A549 (cell line): ENCODE data around the gene SUGP1. TPM values are rescaled to one million over a fixed set of nuclear protein-coding genes. Genes with fewer than 3 reads are reported as not detected.
A peak's percentile ranks its signal among the peaks of the same experiment; 100 is the strongest.

Experiments
- ATAC-seq, 2 experiments: fragments of 200-7000 bp in 1 of 2; fragments of >200 bp in 1 of 2; cut with Nextera tagmentation in 1 of 2; cut with Tn5 transposase in 1 of 2; 3 replicates each; pipeline versions ENCODE4 v1.8.0 to v1.9.1; 2018 to 2020; ENCODE audit warnings: mild to moderate bottlenecking in 1 of 2, moderate library complexity in 1 of 2
- CTCF ChIA-PET: fragments of 300-600 bp; sonication (Branson Sonifier 250); formaldehyde crosslinking; extraction: SDS; loops from one replicate; lab custom pipeline; 2021; ENCODE audit warnings: antibody characterized with exemption, inconsistent platforms; lab: Yijun Ruan, JAX
- POLR2A ChIA-PET: fragments of 350-600 bp; formaldehyde crosslinking; extraction: SDS; loops from one replicate; lab custom pipeline; 2021; ENCODE audit warnings: antibody characterized with exemption, inconsistent platforms; lab: Yijun Ruan, JAX
- DNase-seq, 2 experiments: peaks; one replicate each; pipeline versions ENCODE4 v3.0.0 to v3.0.0-alpha.2; 2011 to 2016; ENCODE audit warnings: low read depth in 1 of 2, low spot score in 1 of 2
- FAIRE-seq: peaks from 2 replicates; lab custom pipeline; 2011; peaks lifted over from hg19 to GRCh38; lab: Jason Lieb, UNC
- H3K27ac ChIP-seq, 2 experiments: fragments of >200 bp; sonication (Bioruptor Twin); formaldehyde crosslinking; 3 replicates each; pipeline ENCODE4 v1.5.1; 2016 to 2017
- H3K4me1 ChIP-seq: fragments of >200 bp; sonication (Bioruptor Twin); formaldehyde crosslinking; 3 replicates; pipeline ENCODE4 v1.6.1; 2016
- H3K4me2 ChIP-seq: fragments of >200 bp; sonication (Bioruptor Twin); formaldehyde crosslinking; 3 replicates; pipeline ENCODE4 v1.6.1; 2016
- H3K4me3 ChIP-seq: fragments of >200 bp; sonication (Bioruptor Twin); formaldehyde crosslinking; 3 replicates; pipeline ENCODE4 v1.5.1; 2016
- H3K9me3 ChIP-seq: fragments of >200 bp; sonication (Bioruptor Twin); formaldehyde crosslinking; 3 replicates; pipeline ENCODE4 v1.6.1; 2016
- BHLHE40 ChIP-seq: IDR thresholded peaks from 2 replicates; pipeline ENCODE4 v1.6.1; 2012; ENCODE audit warnings: low read depth, low read length, inconsistent platforms
- CBX2 ChIP-seq: fragments of 200-600 bp; sonication (generic); IDR thresholded peaks from 2 replicates; pipeline ENCODE4 v1.6.1; 2016; ENCODE audit warnings: low read depth, mild to moderate bottlenecking, borderline replicate concordance
- CEBPB ChIP-seq, 2 experiments: fragments of >200 bp in 1 of 2; sonication (Bioruptor Twin) in 1 of 2; formaldehyde crosslinking in 1 of 2; IDR thresholded peaks; 2 replicates each; pipeline ENCODE4 v1.6.1; 2012 to 2016
- CHD4 ChIP-seq: fragments of 200-600 bp; sonication (generic); IDR thresholded peaks from 2 replicates; pipeline ENCODE4 v1.6.1; 2016; ENCODE audit warnings: antibody characterized with exemption, mild to moderate bottlenecking, borderline replicate concordance
- CTCF ChIP-seq: fragments of >200 bp; sonication (Bioruptor Twin); formaldehyde crosslinking; IDR thresholded peaks from 3 replicates; pipeline ENCODE4 v1.5.1; 2016
- EHF ChIP-seq: fragments of 250-450 bp; sonication (Bioruptor Pico); IDR thresholded peaks from 2 replicates; pipeline ENCODE4 v1.5.0; 2020; ENCODE audit warnings: mild to moderate bottlenecking
- EHMT2 ChIP-seq: fragments of 200-600 bp; sonication (generic); IDR thresholded peaks from 2 replicates; pipeline ENCODE4 v1.6.1; 2016; ENCODE audit warnings: antibody characterized with exemption, low read depth, mild to moderate bottlenecking, moderate library complexity
- EP300 ChIP-seq, 2 experiments: fragments of >200 bp; sonication (Bioruptor Twin); formaldehyde crosslinking; IDR thresholded peaks; 2 replicates in 1 of 2; 3 replicates in 1 of 2; pipeline ENCODE4 v1.6.1; 2016 to 2017
- ESRRA ChIP-seq: fragments of 150-350 bp; IDR thresholded peaks from 2 replicates; pipeline ENCODE4 v1.6.1; 2014; ENCODE audit warnings: mild to moderate bottlenecking, low read length, borderline replicate concordance
- FOXS1 ChIP-seq: fragments of 250-450 bp; sonication (Bioruptor Pico); IDR thresholded peaks from 2 replicates; pipeline ENCODE4 v1.5.0; 2020; ENCODE audit warnings: mild to moderate bottlenecking, moderate library complexity
- GATA3 ChIP-seq: IDR thresholded peaks from 2 replicates; pipeline ENCODE4 v1.6.1; 2012; ENCODE audit warnings: borderline replicate concordance
- HDAC2 ChIP-seq: fragments of 200-600 bp; sonication (generic); IDR thresholded peaks from 2 replicates; pipeline ENCODE4 v1.6.1; 2016
- HES2 ChIP-seq: fragments of >200 bp; sonication (Bioruptor Twin); formaldehyde crosslinking; IDR thresholded peaks from 2 replicates; pipeline ENCODE4 v1.6.1; 2016
- HOXB5 ChIP-seq: fragments of 250-450 bp; sonication (Bioruptor Pico); IDR thresholded peaks from 2 replicates; pipeline ENCODE4 v1.5.0; 2020; ENCODE audit warnings: mild to moderate bottlenecking, moderate library complexity
- JUN ChIP-seq, 2 experiments: fragments of >200 bp; sonication (Bioruptor Twin); formaldehyde crosslinking; IDR thresholded peaks; 2 replicates in 1 of 2; 3 replicates in 1 of 2; pipeline ENCODE4 v1.6.1; 2016 to 2017
- KDM5A ChIP-seq: fragments of 200-600 bp; sonication (generic); IDR thresholded peaks from 2 replicates; pipeline ENCODE4 v1.6.1; 2016; ENCODE audit warnings: antibody characterized with exemption, mild to moderate bottlenecking
- MAFK ChIP-seq: fragments of 450-650 bp; IDR thresholded peaks from 2 replicates; pipeline ENCODE4 v1.6.1; 2014; ENCODE audit not compliant: partially characterized antibody
- MAX ChIP-seq: IDR thresholded peaks from 2 replicates; pipeline ENCODE4 v1.6.1; 2012
- MYC ChIP-seq: IDR thresholded peaks from 2 replicates; pipeline ENCODE4 v1.6.1; 2012; ENCODE audit warnings: mild to moderate bottlenecking, inconsistent platforms, low read length, improper control_type of control experiment, borderline replicate concordance
- NFE2L2 ChIP-seq: fragments of 150-350 bp; conservative IDR thresholded peaks from 2 replicates; pipeline ENCODE4 v1.6.1; 2014; ENCODE audit warnings: low read length
- NPAS2 ChIP-seq: fragments of 250-450 bp; sonication (Bioruptor Pico); IDR thresholded peaks from 2 replicates; pipeline ENCODE4 v1.8.0; 2022; ENCODE audit warnings: mild to moderate bottlenecking, moderate library complexity, borderline replicate concordance
- NR3C1 ChIP-seq: fragments of >200 bp; sonication (Bioruptor Twin); formaldehyde crosslinking; IDR thresholded peaks from 3 replicates; pipeline ENCODE4 v1.6.1; 2017
- PBX3 ChIP-seq: IDR thresholded peaks from 2 replicates; pipeline ENCODE4 v1.6.1; 2012
- POLR2A ChIP-seq: IDR thresholded peaks from 2 replicates; pipeline ENCODE4 v1.6.1; 2012; ENCODE audit warnings: mild to moderate bottlenecking, low read length
- RARB ChIP-seq: fragments of 250-450 bp; sonication (Bioruptor Pico); IDR thresholded peaks from 2 replicates; pipeline ENCODE4 v1.8.0; 2021; ENCODE audit warnings: mild to moderate bottlenecking, moderate library complexity
- REST ChIP-seq: fragments of 200-600 bp; sonication (generic); IDR thresholded peaks from 2 replicates; pipeline ENCODE4 v1.6.1; 2016; ENCODE audit warnings: antibody characterized with exemption, mild to moderate bottlenecking, moderate library complexity
- RNF2 ChIP-seq: fragments of 200-600 bp; sonication (generic); IDR thresholded peaks from 2 replicates; pipeline ENCODE4 v1.6.1; 2016; ENCODE audit warnings: low read depth, mild to moderate bottlenecking, antibody characterized with exemption, moderate library complexity, borderline replicate concordance
- SMC3 ChIP-seq: fragments of >200 bp; sonication (Bioruptor Twin); formaldehyde crosslinking; IDR thresholded peaks from 3 replicates; pipeline ENCODE4 v1.6.1; 2018; ENCODE audit warnings: inconsistent platforms
- TFCP2L1 ChIP-seq: fragments of 250-450 bp; sonication (Bioruptor Pico); IDR thresholded peaks from 2 replicates; pipeline ENCODE4 v1.5.0; 2021; ENCODE audit warnings: mild to moderate bottlenecking
- TP53 ChIP-seq: fragments of 250-450 bp; sonication (Bioruptor Pico); IDR thresholded peaks from 2 replicates; pipeline ENCODE4 v1.5.0; 2021; ENCODE audit warnings: mild to moderate bottlenecking, moderate library complexity
- USF2 ChIP-seq: fragments of 450-650 bp; IDR thresholded peaks from 2 replicates; pipeline ENCODE4 v1.6.1; 2014; ENCODE audit warnings: antibody characterized with exemption
- ZC3H11A ChIP-seq: fragments of 450-650 bp; IDR thresholded peaks from 2 replicates; pipeline ENCODE4 v1.6.1; 2014; ENCODE audit warnings: antibody characterized with exemption, mild to moderate bottlenecking
- ZNF302 ChIP-seq: fragments of 250-450 bp; sonication (Bioruptor Pico); IDR thresholded peaks from 2 replicates; pipeline ENCODE4 v1.9.0; 2021; ENCODE audit warnings: inconsistent platforms, mild to moderate bottlenecking, moderate library complexity
- ZSCAN20 ChIP-seq: fragments of 250-450 bp; sonication (Bioruptor Pico); IDR thresholded peaks from 2 replicates; pipeline ENCODE4 v1.8.0; 2022; ENCODE audit warnings: mild to moderate bottlenecking, moderate library complexity
- WGBS: methylation state at CpG from one replicate; pipeline ENCODE4 v1.1.6; 2017; ENCODE audit errors: missing lambda C conversion rate; 5-methylcytosine and 5-hydroxymethylcytosine counted together
- polyA plus RNA-seq, 4 experiments: library from polyadenylated mRNA; depleted of rRNA in 3 of 4; stranded (reverse); fragments of >200 nt; fragmentation: RNase III in 1 of 4; extraction: RNeasy Plus Mini Kit Qiagen cat#74134 plus additional on column Dnase treatment in 1 of 4; gene quantifications; 2 replicates in 3 of 4; 3 replicates in 1 of 4; pipeline ENCODE4 v1.2.3, GENCODE V29; 2011 to 2017

The SUGP1 gene
- polyA plus RNA-seq, 2 of the 4 experiments (the other 2 are of a cell fraction), result 21.9 to 30.0 TPM

GRCh38 chr19:19366434-19367396 is 46.4 kb upstream of the SUGP1 start:
- Histone ChIP-seq H3K9me3 (no peaks in the 10 kb centered on the region), H3K27ac (peak overlapping the region; percentile 44 to 79; a peak in 4 of 6 replicates), H3K4me1 (peaks cover 15% of the 10 kb centered on the region; the same call in 2 of the 3 replicates), H3K4me3 (no peak overlapping the region), H3K4me2 (peak overlapping the region; percentile 57)
- ATAC-seq, result peak; percentile 86 to 91
- CTCF ChIA-PET, result interaction anchor here (0.7 to 7.0 kb wide), 12 partner anchors 9 to 125 kb away, joined by 3 to 53 read pairs (median 4); partner anchors contain the start of gene GATAD2A
- POLR2A ChIA-PET, result interaction anchor here (0.7 kb wide), 1 partner anchor 39 kb away, joined by 9 read pairs; the partner anchor contains the start of gene GATAD2A
- 49% methylated on average over 17 of the region's 18 CpGs for WGBS
- no peak for FAIRE-seq
- peak; percentile 69 to 90 for DNase-seq
- TF ChIP-seq TFCP2L1 (CRISPR knock-in tag) (no peak), ZNF302 (no peak), CEBPB (IDR thresholded peaks at IDR 0.05) (no peak), KDM5A (no peak), MAX (peak; percentile 31; the same call in 1 of the 2 replicates), FOXS1 (no peak), RNF2 (no peak), NPAS2 (no peak), GATA3 (no peak), HDAC2 (no peak), POLR2A (no peak), ESRRA (no peak), ZC3H11A (no peak), PBX3 (no peak), TP53 (no peak), JUN (IDR thresholded peaks at IDR 0.05) (no peak), NR3C1 (no peak), SMC3 (peak; percentile 79), USF2 (no peak), REST (no peak), ZSCAN20 (CRISPR knock-in tag) (no peak), CBX2 (no peak), RARB (CRISPR knock-in tag) (no peak), NFE2L2 (no peak), EHF (CRISPR knock-in tag) (no peak), MAFK (no peak), EP300 (IDR thresholded peaks at IDR 0.05) (no peak), HES2 (no peak), BHLHE40 (no peak), MYC (no peak), EHMT2 (no peak), HOXB5 (CRISPR knock-in tag) (no peak), CHD4 (no peak), CTCF (peak; percentile 73)
